Measurements from ENCODE around the gene DDN.

GRCh38 chr12:48954061-48954460 lies 45.1 kb downstream of the DDN start:
- TF ChIP-seq, protein P1, sequence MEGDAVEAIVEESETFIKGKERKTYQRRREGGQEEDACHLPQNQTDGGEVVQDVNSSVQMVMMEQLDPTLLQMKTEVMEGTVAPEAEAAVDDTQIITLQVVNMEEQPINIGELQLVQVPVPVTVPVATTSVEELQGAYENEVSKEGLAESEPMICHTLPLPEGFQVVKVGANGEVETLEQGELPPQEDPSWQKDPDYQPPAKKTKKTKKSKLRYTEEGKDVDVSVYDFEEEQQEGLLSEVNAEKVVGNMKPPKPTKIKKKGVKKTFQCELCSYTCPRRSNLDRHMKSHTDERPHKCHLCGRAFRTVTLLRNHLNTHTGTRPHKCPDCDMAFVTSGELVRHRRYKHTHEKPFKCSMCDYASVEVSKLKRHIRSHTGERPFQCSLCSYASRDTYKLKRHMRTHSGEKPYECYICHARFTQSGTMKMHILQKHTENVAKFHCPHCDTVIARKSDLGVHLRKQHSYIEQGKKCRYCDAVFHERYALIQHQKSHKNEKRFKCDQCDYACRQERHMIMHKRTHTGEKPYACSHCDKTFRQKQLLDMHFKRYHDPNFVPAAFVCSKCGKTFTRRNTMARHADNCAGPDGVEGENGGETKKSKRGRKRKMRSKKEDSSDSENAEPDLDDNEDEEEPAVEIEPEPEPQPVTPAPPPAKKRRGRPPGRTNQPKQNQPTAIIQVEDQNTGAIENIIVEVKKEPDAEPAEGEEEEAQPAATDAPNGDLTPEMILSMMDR (IDR thresholded peaks at IDR 0.05): no peak
- no peak for TF ChIP-seq EZH2 (IDR thresholded peaks at IDR 0.05; ENCODE audit: borderline replicate concordance, insufficient read depth, low read depth, low read length, poor library complexity, severe bottlenecking)

Measured in B cell (primary cell).